A549 (cell line): Measurements from ENCODE around the gene RAB3GAP2. TPM values are rescaled to one million over a fixed set of nuclear protein-coding genes. Genes with fewer than 3 reads are reported as not detected.
"Not testable (repeated sequence)": the region's sequence is repeated elsewhere in the genome, so short reads cannot be mapped to it uniquely, and the experiment has no call there.

Experiments
- ATAC-seq, 2 experiments: fragments of 200-7000 bp in 1 of 2; fragments of >200 bp in 1 of 2; cut with Nextera tagmentation in 1 of 2; cut with Tn5 transposase in 1 of 2; 3 replicates each; pipeline versions ENCODE4 v1.8.0 to v1.9.1; 2018 to 2020; ENCODE audit warnings: mild to moderate bottlenecking in 1 of 2, moderate library complexity in 1 of 2
- CTCF ChIA-PET: fragments of 300-600 bp; sonication (Branson Sonifier 250); formaldehyde crosslinking; extraction: SDS; loops from one replicate; lab custom pipeline; 2021; ENCODE audit warnings: antibody characterized with exemption, inconsistent platforms; lab: Yijun Ruan, JAX
- POLR2A ChIA-PET: fragments of 350-600 bp; formaldehyde crosslinking; extraction: SDS; loops from one replicate; lab custom pipeline; 2021; ENCODE audit warnings: antibody characterized with exemption, inconsistent platforms; lab: Yijun Ruan, JAX
- DNase-seq, 2 experiments: peaks; one replicate each; pipeline versions ENCODE4 v3.0.0 to v3.0.0-alpha.2; 2011 to 2016; ENCODE audit warnings: low read depth in 1 of 2, low spot score in 1 of 2
- FAIRE-seq: peaks from 2 replicates; lab custom pipeline; 2011; peaks lifted over from hg19 to GRCh38; lab: Jason Lieb, UNC
- H3K27ac ChIP-seq, 2 experiments: fragments of >200 bp; sonication (Bioruptor Twin); formaldehyde crosslinking; 3 replicates each; pipeline ENCODE4 v1.5.1; 2016 to 2017
- H3K4me1 ChIP-seq: fragments of >200 bp; sonication (Bioruptor Twin); formaldehyde crosslinking; 3 replicates; pipeline ENCODE4 v1.6.1; 2016
- H3K4me2 ChIP-seq: fragments of >200 bp; sonication (Bioruptor Twin); formaldehyde crosslinking; 3 replicates; pipeline ENCODE4 v1.6.1; 2016
- H3K4me3 ChIP-seq: fragments of >200 bp; sonication (Bioruptor Twin); formaldehyde crosslinking; 3 replicates; pipeline ENCODE4 v1.5.1; 2016
- H3K9me3 ChIP-seq: fragments of >200 bp; sonication (Bioruptor Twin); formaldehyde crosslinking; 3 replicates; pipeline ENCODE4 v1.6.1; 2016
- BCL3 ChIP-seq: fragments of >200 bp; sonication (Bioruptor Twin); formaldehyde crosslinking; IDR thresholded peaks from 3 replicates; pipeline ENCODE4 v1.6.1; 2016
- BHLHE40 ChIP-seq: IDR thresholded peaks from 2 replicates; pipeline ENCODE4 v1.6.1; 2012; ENCODE audit warnings: low read depth, low read length, inconsistent platforms
- CBX8 ChIP-seq: fragments of 200-600 bp; sonication (generic); IDR thresholded peaks from 2 replicates; pipeline ENCODE4 v1.6.1; 2016
- E2F6 ChIP-seq: IDR thresholded peaks from 2 replicates; pipeline ENCODE4 v1.6.1; 2012; ENCODE audit warnings: low read depth, borderline replicate concordance
- GATA3 ChIP-seq: IDR thresholded peaks from 2 replicates; pipeline ENCODE4 v1.6.1; 2012; ENCODE audit warnings: borderline replicate concordance
- HEYL ChIP-seq: fragments of 250-450 bp; sonication (Bioruptor Pico); IDR thresholded peaks from 2 replicates; pipeline ENCODE4 v1.8.0; 2021; ENCODE audit warnings: mild to moderate bottlenecking, moderate library complexity
- HOXA7 ChIP-seq: fragments of 250-450 bp; sonication (Bioruptor Pico); IDR thresholded peaks from 2 replicates; pipeline ENCODE4 v1.5.0; 2020; ENCODE audit warnings: mild to moderate bottlenecking, moderate library complexity
- HOXB13 ChIP-seq: fragments of 250-450 bp; sonication (Bioruptor Pico); IDR thresholded peaks from 2 replicates; pipeline ENCODE4 v1.5.0; 2020; ENCODE audit warnings: low read depth, mild to moderate bottlenecking, moderate library complexity
- KDM5A ChIP-seq: fragments of 200-600 bp; sonication (generic); IDR thresholded peaks from 2 replicates; pipeline ENCODE4 v1.6.1; 2016; ENCODE audit warnings: antibody characterized with exemption, mild to moderate bottlenecking
- MAFK ChIP-seq: fragments of 450-650 bp; IDR thresholded peaks from 2 replicates; pipeline ENCODE4 v1.6.1; 2014; ENCODE audit not compliant: partially characterized antibody
- MAX ChIP-seq: IDR thresholded peaks from 2 replicates; pipeline ENCODE4 v1.6.1; 2012
- MAZ ChIP-seq: fragments of 150-350 bp; IDR thresholded peaks from 2 replicates; pipeline ENCODE4 v1.6.1; 2014; ENCODE audit warnings: antibody characterized with exemption, low read depth, low read length, borderline replicate concordance
- PHF8 ChIP-seq: fragments of 200-600 bp; sonication (generic); IDR thresholded peaks from 2 replicates; pipeline ENCODE4 v1.6.1; 2016; ENCODE audit warnings: low read depth, mild to moderate bottlenecking, antibody characterized with exemption, moderate library complexity, borderline replicate concordance
- RAD21 ChIP-seq, 2 experiments: fragments of >200 bp in 1 of 2; sonication (Bioruptor Twin) in 1 of 2; formaldehyde crosslinking in 1 of 2; IDR thresholded peaks in 1 of 2; conservative IDR thresholded peaks in 1 of 2; 2 replicates in 1 of 2; 3 replicates in 1 of 2; pipeline ENCODE4 v1.6.1; 2012 to 2018; ENCODE audit warnings: inconsistent platforms in 1 of 2
- TP53 ChIP-seq: fragments of 250-450 bp; sonication (Bioruptor Pico); IDR thresholded peaks from 2 replicates; pipeline ENCODE4 v1.5.0; 2021; ENCODE audit warnings: mild to moderate bottlenecking, moderate library complexity
- USF2 ChIP-seq: fragments of 450-650 bp; IDR thresholded peaks from 2 replicates; pipeline ENCODE4 v1.6.1; 2014; ENCODE audit warnings: antibody characterized with exemption
- WGBS: methylation state at CpG from one replicate; pipeline ENCODE4 v1.1.6; 2017; ENCODE audit errors: missing lambda C conversion rate; 5-methylcytosine and 5-hydroxymethylcytosine counted together
- polyA plus RNA-seq, 4 experiments: library from polyadenylated mRNA; depleted of rRNA in 3 of 4; stranded (reverse); fragments of >200 nt; fragmentation: RNase III in 1 of 4; extraction: RNeasy Plus Mini Kit Qiagen cat#74134 plus additional on column Dnase treatment in 1 of 4; gene quantifications; 2 replicates in 3 of 4; 3 replicates in 1 of 4; pipeline ENCODE4 v1.2.3, GENCODE V29; 2011 to 2017

RAB3GAP2 gene
- polyA plus RNA-seq, 2 of the 4 experiments (the other 2 are of a cell fraction): 14.1 to 42.8 TPM

GRCh38 chr1:220241072-220241663 is 31.1 kb downstream of the RAB3GAP2 start:
- no peak overlapping the region for H3K4me2 ChIP-seq
- ChIA-PET CTCF (interaction anchor here (1.2 kb wide), 1 partner anchor 9 kb away, joined by 3 read pairs; no protein-coding TSS in a partner anchor), POLR2A (no interaction called here)
- no peak for TF ChIP-seq PHF8
- no peak for TF ChIP-seq MAX
- no peak for TF ChIP-seq MAZ
- TF ChIP-seq GATA3: no peak
- TF ChIP-seq E2F6: no peak
- no peak for TF ChIP-seq BHLHE40
- TF ChIP-seq RAD21 (conservative IDR thresholded peaks at IDR 0.05 in 1 of 2, IDR thresholded peaks at IDR 0.05 in 1 of 2): no peak
- peaks cover under 1% of the 10 kb centered on the region; the same call in 2 of the 3 replicates for H3K4me1 ChIP-seq
- ATAC-seq (no peak), DNase-seq (no peak), FAIRE-seq (no peak)
- 93% methylated on average over 2 of the region's 2 CpGs for WGBS
- H3K4me3 ChIP-seq: no peak overlapping the region
- H3K9me3 ChIP-seq: no peaks in the 10 kb centered on the region
- no peak overlapping the region for H3K27ac ChIP-seq

DNA sequence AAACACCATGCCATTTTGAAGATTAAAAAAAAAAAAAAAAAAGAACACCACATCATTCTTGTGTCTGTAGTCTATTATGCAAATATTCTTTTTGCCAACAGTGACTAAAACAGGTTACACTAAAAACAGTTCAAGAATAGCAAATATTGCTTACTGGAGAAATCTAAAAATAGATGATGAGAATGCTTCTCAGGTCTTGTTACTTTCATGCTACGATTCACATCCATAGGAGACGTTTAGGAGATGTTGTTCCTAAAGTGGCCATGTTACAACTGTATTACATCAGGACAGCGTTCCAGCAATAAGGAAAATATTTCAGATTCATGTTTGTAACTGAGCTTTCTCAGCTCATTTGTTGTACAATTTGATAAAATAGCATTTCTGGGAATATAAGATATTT is 32.3 kb downstream of the RAB3GAP2 start:
- 92% methylated on average over 3 of the region's 3 CpGs for WGBS
- CTCF ChIA-PET: interaction anchor here (1.2 to 1.7 kb wide), 2 partner anchors 10 kb away, joined by 3 to 8 read pairs; no protein-coding TSS in a partner anchor
- no peak for ATAC-seq
- no peak overlapping the region for H3K4me3 ChIP-seq
- FAIRE-seq: no peak
- no peak for TF ChIP-seq BCL3
- no peak for TF ChIP-seq USF2
- TF ChIP-seq MAFK: no peak
- no peak for TF ChIP-seq HOXA7 (CRISPR knock-in tag)
- no peak for TF ChIP-seq KDM5A
- TF ChIP-seq CBX8: no peak
- no peak for TF ChIP-seq MAX
- TF ChIP-seq HEYL: no peak
- TF ChIP-seq TP53 (CRISPR knock-in tag): no peak
- TF ChIP-seq HOXB13 (CRISPR knock-in tag): no peak
- no peak overlapping the region for H3K4me2 ChIP-seq
- no peak overlapping the region for H3K27ac ChIP-seq
- DNase-seq: no peak
- POLR2A ChIA-PET: no interaction called here
- no peaks in the 10 kb centered on the region for H3K9me3 ChIP-seq
- peaks cover 13% of the 10 kb centered on the region for H3K4me1 ChIP-seq

DNA sequence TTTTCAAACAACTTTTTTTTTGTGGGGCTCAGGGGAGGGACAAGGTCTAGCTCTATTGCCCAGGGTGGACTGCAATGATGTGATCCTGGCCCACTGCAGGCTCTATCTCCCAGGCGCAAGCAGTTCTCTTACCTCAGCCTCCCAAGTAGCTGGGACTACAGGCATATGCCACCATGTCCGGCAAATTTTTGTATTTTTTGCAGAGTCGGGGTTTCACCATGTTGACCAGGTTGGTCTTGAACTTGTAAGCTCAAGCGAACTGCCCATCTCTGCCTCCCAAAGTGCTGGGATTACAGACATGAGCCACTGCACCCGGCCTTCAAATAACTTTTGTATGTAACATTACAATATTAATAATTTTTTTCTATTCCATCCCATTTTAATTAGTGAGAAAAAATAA is 33.0 kb downstream of the RAB3GAP2 start:
- ChIA-PET CTCF (interaction anchor here (1.7 to 1.8 kb wide), 2 partner anchors 10 to 21 kb away, joined by 4 to 8 read pairs; no protein-coding TSS in a partner anchor), POLR2A (no interaction called here)
- DNase-seq (no peak), ATAC-seq (no peak), FAIRE-seq (no peak)
- Histone ChIP-seq H3K4me3 (no peak overlapping the region), H3K9me3 (no peaks in the 10 kb centered on the region), H3K4me2 (no peak overlapping the region), H3K27ac (no peak overlapping the region), H3K4me1 (peaks cover 14% of the 10 kb centered on the region)
- no peak for TF ChIP-seq MAZ
- peak; percentile 74 for TF ChIP-seq MAFK
- 97% methylated on average over 5 of the region's 5 CpGs for WGBS

- CTCF ChIA-PET: interaction anchor here (0.6 kb wide), 1 partner anchor 18 kb away, joined by 3 read pairs; no protein-coding TSS in a partner anchor
- H3K4me3 ChIP-seq, ATAC-seq, H3K27ac ChIP-seq, FAIRE-seq, POLR2A ChIA-PET, H3K9me3 ChIP-seq, DNase-seq: not testable (repeated sequence)
- H3K4me1 ChIP-seq: peaks cover 14% of the 10 kb centered on the region
- WGBS: 94% methylated on average over 9 of the region's 9 CpGs
- peak overlapping the region; percentile 37; the same call in 1 of the 3 replicates for H3K4me2 ChIP-seq
Measured at GRCh38 chr1:220236278-220236677, 36.0 kb downstream of the RAB3GAP2 start.
